Measurements from ENCODE around the gene AIFM3.

- no peak for TF ChIP-seq YY1 (IDR thresholded peaks at IDR 0.05)
- TF ChIP-seq CTCF (IDR thresholded peaks at IDR 0.05; ENCODE audit: low read depth, low read length, missing input control), result no peak
- no peak for TF ChIP-seq ATF3 (IDR thresholded peaks at IDR 0.05)
- TF ChIP-seq ZBTB33 (IDR thresholded peaks at IDR 0.05), result no peak
- TF ChIP-seq, protein P1, sequence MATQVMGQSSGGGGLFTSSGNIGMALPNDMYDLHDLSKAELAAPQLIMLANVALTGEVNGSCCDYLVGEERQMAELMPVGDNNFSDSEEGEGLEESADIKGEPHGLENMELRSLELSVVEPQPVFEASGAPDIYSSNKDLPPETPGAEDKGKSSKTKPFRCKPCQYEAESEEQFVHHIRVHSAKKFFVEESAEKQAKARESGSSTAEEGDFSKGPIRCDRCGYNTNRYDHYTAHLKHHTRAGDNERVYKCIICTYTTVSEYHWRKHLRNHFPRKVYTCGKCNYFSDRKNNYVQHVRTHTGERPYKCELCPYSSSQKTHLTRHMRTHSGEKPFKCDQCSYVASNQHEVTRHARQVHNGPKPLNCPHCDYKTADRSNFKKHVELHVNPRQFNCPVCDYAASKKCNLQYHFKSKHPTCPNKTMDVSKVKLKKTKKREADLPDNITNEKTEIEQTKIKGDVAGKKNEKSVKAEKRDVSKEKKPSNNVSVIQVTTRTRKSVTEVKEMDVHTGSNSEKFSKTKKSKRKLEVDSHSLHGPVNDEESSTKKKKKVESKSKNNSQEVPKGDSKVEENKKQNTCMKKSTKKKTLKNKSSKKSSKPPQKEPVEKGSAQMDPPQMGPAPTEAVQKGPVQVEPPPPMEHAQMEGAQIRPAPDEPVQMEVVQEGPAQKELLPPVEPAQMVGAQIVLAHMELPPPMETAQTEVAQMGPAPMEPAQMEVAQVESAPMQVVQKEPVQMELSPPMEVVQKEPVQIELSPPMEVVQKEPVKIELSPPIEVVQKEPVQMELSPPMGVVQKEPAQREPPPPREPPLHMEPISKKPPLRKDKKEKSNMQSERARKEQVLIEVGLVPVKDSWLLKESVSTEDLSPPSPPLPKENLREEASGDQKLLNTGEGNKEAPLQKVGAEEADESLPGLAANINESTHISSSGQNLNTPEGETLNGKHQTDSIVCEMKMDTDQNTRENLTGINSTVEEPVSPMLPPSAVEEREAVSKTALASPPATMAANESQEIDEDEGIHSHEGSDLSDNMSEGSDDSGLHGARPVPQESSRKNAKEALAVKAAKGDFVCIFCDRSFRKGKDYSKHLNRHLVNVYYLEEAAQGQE (IDR thresholded peaks at IDR 0.05), result no peak
- no peak for TF ChIP-seq GABPA (IDR thresholded peaks at IDR 0.05 in 1 of 2, conservative IDR thresholded peaks at IDR 0.05 in 1 of 2)
- TF ChIP-seq MAX (IDR thresholded peaks at IDR 0.05), result no peak
- no peak for TF ChIP-seq RAD21 (IDR thresholded peaks at IDR 0.05)
- TF ChIP-seq SP1 (IDR thresholded peaks at IDR 0.05), result no peak
- TF ChIP-seq TAF1 (conservative IDR thresholded peaks at IDR 0.05), result no peak
- no peak for TF ChIP-seq FOXA1 (IDR thresholded peaks at IDR 0.05)
These were observed 8.7 kb downstream of the AIFM3 start for GRCh38 chr22:20975541-20976290.

Data from liver (tissue), 3 donors.